ENCODE data around the gene C15orf62.
A peak's percentile ranks its signal among the peaks of the same experiment; 100 is the strongest.

The C15orf62 gene

DNA sequence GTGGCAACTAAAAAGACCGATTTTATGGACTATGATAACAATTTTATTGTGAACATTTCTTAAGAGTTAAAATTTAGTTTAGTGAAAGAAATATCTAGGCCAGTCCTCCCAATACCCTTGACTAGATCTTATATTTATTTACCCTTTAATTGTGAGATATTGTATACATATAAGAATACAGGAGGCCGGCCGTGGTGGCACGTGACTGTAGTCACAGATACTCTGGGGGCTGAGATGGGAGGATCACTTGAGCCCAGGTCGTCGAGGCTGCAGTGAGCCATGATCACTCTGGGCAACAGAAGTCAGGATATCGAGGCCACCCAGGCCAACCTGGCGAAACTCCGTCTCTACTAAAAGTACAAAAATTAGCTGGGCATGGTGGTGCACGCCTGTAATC is 14.0 kb upstream of the C15orf62 start:
- DNase-seq (ENCODE audit: low spot score) = no peak

DNA sequence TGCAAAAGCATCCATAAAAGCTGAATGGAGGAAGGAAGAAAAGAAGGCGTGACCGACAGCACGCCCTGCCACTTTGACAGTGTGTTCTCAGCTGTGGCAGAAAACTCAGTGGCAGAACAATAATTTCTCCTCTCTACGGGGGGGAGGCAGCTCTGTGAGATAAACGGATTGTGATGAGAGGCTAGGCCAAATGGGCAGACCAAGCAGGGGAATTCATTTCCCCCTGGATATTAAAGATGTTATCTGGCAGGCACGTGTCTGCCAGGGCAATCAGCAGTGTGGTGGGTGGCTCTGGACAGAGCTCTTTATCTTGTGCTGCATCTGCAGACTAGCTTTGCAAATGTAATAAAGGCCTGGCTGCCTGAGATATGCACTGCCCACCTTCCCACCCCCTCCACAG is 12.8 kb upstream of the C15orf62 start:
- DNase-seq (ENCODE audit: low spot score) = no peak

DNA sequence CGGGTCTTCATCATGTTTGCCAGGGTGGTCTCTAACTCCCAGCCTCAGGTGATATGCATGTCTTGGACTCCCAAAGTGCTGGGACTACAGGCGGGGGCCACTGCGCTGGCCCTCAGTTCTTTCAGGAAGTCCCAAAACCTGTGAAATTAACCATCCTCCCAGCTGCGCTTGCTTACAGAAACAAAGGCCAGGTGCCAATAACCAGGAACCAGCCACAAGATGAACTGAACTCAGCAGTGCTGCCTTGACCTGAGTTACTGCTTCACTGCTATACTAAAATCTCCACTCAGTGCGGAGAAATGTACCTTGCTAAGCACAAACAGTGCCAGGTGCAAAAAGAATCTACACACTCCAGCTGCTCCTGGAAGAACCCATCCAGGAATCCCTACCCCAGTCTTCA is 9.8 kb upstream of the C15orf62 start:
- no peak for DNase-seq (ENCODE audit: low spot score)

DNA sequence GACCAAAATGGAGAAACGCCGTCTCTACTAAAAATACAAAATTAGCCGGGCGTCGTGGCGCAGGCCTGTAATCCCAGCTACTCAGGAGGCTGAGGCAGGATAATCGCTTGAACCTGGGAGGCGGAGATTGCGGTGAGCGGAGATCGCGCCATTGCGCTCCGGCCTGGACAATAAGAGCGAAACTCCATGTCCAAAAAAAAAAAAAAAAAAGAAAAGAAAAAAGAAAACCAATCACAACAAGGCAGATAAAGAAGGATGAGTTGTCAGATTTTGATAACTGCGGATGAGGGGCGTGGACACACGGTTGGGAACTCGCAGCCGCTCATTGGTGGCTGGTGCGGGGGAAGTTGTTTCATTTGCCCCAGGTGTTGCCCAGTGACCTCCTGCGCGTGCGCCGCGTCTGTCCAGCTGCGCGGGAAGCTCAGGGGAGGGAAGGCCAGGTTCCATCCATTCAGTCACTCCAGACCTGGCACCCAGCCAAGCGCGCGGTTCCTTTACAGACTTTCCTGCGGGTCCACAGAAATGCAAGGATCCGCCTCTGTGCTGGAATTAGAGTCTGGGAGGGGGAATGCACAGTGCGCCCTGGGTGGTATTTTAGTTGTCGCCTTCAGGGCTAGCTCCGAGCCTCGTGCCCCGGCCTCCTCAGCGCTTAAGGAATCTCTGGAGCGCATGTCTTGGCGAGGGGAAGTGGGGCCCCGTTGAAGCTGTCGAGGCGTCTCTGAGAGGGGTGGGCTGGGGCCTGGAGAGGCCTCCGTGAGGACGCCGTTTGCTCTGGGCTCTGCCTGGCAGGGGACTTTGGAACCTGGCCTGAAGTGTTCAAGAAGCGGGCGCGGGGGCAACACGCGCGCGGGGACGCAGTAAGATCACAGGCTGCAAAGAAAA is 6.6 kb upstream of the C15orf62 start:
- DNase-seq (ENCODE audit: low spot score) = peak; percentile 26

DNA sequence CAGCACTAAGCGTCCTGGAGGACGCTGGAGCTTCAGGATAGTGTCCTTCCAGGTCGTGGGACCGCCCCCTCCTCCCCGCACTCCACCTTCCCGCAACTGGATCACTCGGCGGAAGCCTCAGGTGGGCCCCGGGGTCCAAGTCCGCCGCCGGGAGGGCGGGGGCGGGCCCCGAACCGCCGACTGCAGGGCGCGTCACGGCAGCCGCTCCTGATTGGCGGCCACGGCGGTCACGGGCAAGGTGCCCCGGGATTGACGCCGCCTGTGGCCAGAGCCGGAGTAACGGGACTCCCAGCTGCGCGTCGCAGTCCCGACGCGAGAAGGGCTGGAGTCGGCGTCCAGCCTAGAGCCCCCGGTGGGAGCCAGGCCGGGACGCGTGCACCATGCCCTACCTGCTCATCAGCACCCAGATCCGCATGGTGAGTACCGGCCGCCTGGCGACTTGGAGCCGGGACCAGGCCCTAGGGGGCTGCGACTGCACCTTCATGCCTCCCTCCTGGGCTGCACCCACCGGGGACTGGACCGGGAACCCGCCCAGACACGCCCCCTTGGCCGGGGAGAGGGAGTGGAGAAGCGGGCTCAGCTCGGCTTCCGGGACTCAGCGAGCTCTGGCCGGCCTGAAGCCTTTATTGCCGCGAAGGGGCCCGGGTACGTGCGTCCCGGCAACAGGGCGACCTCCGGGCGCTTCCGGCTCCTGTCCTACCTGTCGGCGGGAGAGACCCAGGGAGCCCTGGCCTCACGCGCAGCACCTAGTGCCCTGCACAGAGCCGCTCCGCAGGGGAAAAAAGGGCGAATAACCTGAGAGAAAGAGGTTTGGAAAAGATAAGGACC is 5.8 kb upstream of the C15orf62 start, which contains the start of gene GCHFR:
Gene GCHFR, plus strand, starts transcription at position 268 of the 828 bp plus-strand sequence. Its CDS starts 113 bp downstream, at position 381.
- DNase-seq (ENCODE audit: low spot score) = peak; percentile 80

DNA sequence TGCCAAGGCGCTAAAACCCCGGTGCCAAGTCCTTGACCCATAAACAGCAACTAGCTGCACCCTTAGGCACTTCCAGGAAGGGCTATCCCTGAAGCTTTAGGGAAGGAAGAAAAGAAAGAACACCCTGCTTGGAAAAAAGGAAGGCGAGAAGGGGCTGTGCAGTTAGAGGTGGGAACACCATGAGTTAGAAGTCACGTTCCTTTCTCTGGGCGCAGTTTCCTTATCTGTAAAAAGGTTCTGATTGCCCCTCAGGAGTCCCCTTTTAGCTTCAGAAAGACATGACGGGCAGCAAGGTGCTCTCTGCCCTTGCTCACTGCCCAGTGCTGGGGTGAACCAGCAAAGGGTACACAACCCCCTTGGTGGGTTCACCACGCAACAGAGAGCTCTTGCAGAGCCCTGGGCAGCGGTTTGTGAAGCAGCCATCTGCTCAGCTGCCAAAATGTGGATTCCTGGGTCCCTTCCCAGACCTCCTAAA is 5.1 kb upstream of the C15orf62 start:
- no peak for DNase-seq (ENCODE audit: low spot score)

DNA sequence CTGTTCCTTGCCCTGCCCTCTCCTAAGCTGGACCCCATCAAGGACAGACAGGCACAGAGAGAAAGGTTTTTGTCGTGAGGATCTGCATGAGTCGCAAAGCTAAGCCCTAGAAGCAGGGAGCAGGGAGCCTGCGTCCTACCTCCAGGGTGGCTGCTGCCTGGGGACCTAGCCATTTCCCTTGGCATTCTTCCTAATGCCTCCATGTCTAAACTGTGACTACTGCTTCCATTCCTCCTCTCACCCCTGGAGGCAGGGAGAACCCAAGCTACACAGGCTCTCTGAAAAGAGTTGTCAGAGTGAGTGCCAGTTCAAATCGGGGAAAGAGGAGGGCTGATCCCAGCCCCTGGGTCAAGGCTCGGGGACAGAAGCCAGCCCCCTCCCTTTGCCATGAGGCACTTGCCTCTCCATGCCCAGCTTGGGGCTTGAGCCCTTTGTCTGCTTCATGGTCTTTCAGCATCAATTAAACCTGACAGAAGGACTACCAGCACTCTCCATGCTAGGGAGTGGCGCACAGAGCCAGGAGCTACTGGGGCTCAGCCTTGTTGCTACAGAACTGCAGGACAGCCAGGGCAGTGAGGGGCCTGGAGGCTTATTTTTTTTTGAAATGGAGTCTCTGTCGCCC is 3.5 kb upstream of the C15orf62 start:
- peak; percentile 40 for DNase-seq (ENCODE audit: low spot score)

DNA sequence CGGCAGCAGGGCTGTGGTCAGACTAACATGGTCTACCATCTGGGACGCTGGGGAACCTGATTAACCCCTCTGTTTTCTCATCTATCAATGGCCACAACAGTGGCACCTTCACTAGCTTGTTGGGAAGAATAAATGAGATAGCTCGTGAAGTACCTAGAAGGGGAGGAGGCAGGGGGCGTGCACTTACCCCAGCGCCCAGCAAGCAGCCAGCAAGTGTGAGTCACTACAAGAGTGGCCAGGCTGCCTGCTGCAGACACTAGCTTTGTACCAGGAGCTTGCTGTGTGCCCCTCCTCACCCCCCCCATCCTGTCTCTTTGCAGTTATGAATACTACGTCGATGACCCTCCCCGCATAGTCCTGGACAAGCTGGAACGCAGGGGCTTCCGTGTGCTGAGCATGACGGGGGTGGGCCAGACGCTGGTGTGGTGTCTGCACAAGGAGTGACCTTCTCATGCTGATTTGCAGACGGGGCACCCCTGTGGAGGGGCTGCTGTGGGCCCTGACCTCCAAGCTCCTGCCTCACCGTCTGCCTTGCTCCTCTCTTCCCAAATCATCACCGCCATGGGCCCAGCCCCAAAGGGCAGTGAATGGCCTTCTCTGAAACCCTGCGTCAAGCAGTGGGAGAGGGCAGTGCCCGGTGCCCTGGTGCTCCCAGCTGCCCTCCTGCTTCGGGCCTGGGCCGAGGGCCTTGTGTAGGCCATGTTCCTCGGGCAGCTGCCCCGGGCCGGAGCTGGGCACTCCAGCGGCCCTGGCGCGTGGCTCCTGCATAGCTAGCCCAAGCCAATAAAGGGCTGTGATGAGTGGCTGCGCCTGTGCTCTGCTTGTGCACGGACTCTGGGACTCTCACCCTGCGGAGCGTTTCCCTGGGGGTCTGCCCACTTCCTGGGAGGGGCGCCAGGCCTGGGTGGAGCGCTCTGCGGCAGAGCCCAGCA is 2.6 kb upstream of the C15orf62 start:
- peak; percentile 29 for DNase-seq (ENCODE audit: low spot score)

DNA sequence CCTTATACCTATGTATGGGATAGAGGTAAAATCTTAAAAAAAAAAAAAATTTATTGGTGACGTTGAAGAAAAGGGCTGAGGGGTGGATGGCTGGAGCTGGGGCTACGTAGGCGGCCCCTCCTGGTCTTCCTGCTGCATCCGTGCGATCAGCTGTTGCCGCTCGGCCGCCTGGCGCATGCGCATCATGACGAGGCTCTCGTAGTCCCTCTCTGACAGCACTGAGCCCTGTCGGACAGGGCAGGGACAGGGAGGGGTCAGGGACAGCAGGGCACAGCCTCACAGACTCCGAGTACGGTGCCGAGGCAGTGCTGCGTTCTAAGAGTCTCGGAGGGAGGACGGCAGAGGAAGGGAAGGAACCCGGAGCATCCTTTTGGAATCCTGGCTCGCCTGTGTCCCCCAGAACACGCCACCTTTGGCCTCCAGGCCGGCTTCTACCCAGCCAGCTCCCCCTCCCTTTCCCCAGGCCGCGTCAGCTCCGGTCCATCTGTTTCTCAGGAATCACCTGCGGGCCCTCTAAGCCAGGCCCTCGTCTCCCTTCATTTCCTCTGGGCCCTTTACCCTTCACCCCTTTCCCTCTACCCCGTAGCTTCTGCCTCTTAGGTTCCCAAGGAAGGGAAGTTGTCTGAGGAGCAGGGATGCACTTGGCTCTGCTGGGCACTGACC is 1.8 kb upstream of the C15orf62 start:
- DNase-seq (ENCODE audit: low spot score) = no peak

DNA sequence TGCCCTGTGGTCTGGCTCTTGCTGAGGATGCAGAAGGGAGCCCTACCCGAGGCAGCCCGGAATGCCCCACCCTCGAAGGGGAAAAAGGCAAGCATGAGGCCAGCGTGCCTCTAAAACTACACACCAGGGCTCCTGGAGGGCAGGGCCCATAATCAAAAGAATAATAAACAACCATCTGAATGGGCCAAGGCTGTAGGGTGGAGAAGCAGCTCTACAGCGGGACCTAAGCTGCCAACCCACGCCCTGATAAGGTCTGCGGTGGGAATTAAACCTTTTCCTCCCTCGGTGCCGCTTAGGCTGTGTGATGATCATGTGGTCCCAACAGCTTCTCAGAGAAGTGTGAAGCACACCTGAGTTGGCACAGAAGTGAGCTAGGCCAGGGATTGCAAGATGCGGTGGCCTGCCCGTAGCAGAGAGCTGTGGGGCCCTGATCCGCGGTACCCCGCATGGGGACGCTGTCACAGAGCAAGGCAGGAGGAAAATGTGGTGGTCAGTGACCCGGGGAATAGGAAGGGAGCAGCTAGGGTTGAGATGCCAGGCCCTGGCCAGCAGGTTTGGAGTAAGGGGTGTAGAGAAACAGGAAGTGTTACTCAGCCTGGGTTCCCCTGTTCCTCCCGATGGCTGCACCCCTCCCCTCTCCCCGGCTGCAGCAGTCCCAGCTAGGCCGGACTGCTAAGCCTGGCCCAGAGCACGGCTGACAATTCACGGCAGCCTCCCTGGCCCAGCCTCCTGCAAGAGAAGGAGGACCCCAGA is 1.1 kb upstream of the C15orf62 start:
- DNase-seq (ENCODE audit: low spot score) = no peak

DNA sequence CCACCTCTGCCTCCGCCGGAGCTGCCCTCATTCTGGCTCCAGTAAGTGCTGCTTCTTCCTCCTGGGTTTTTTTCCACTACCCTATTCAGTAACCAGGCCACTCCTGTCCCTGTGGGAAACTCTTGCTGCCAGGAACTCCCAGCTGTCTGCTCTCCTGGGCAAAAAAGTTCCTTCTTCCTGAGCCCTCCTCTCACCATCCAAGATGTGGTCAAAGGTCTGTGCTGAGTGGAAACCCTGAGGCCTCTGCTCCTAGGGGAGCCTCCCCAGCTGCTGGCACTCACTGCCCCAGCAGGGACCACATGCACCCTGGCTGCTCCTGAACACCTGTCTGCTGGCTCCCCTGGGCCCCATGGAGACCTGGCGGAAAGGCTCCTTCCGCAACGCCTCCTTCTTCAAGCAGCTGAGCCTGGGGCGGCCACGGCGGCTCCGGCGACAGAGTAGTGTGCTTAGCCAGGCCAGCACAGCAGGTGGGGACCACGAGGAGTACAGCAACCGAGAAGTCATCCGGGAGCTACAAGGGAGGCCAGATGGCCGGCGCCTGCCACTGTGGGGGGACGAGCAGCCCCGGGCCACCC is 454 bp downstream of the C15orf62 start:
- no peak for DNase-seq (ENCODE audit: low spot score)

DNA sequence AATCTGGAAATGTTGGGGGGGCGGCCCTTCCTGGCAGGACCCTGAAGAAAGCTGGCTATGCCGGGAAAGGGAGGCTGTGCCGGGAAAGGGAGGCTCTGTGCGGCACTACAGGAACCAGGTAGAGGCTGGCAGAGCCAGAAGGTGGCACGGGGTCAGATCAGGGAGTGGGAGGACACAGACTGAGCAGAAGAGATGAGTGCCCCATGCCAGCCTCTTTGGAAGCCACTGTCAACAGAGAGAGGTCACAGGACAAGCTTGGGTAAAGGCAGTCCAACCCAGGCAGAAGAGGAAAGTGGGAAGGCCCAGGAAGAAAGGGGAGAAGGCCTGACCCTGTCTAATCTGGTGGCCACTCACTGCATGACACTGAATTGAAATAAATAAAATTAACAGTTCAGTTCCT is 1.5 kb downstream of the C15orf62 start:
- no peak for DNase-seq (ENCODE audit: low spot score)

DNA sequence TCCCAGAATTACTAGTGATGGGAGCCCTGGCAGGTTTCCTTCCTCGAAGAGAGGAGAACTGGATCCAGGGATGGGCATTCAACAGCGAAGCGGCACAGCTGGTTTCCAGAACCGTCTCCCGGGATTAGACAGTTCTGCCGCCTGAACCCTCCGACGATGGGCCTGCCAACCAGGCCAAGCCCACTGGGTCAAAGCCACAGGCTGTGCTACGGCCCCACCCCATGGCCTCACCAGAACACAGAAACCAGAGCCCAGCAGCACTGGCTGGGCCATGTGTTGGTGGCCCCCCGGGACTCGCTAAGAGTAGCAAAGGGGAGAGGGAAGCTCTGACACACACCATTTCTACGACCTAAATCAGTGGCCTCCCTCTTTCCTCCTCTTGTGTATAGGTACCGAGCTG is 2.2 kb downstream of the C15orf62 start:
- DNase-seq (ENCODE audit: low spot score) = no peak

DNA sequence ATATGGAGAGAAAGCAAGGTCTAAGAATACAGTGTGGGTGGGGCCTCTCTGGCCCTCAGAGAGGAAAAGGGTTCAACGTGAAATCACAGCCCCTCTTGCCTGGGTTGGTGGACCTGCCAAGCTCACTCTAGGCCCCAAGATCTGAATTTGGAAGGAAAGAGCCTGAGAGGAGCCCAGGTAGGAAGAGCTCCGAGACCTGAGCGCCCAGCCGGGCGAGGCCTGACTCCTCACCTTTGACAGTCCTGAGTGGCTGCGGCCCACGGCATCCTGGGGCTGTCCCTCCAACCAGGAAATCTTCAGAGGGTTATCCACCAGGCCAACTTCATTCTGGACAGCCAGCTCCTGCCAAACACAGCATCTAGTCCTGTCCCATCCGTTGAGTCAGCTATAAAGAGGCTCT is 3.7 kb downstream of the C15orf62 start:
- no peak for DNase-seq (ENCODE audit: low spot score)

DNA sequence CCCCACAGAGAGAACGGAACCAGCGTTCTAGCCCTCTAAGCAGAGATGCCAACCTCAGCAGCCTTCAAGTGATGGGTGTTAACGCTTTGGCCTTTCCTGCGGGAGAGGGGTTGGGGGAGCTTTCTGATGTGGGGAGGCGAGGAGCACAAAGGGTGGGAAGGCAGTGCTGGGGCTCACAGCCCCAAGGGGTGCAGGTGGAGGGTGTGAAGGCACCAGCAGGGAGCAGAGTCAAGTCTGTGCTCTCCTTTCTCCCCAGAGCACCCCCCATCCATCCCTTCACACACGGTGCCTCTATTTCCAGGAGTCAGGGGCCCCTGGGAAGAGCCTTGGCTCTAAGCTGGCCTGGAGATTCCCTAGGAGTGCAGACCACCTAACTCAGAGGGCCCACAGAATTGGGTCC is 4.1 kb downstream of the C15orf62 start:
- DNase-seq (ENCODE audit: low spot score) = no peak

DNA sequence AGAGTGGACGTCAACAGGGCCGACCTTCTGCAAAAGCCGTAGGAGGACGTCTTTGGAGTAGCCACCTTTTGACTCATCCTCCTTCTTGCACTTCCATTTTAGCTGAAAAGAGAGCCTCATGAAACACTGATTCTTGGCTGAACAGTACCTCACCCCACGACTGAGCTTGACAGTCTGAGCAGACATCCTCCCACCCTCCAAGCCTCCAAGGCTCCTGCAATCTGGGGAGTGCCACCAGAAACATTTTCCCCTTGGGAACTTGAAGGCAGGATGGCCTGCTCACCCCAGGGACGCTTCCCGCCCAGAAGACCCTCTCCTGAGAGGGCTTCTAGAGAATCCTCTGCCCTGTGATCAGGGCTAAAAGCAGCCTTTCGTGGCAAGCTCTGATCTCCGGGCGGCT is 5.2 kb downstream of the C15orf62 start:
- no peak for DNase-seq (ENCODE audit: low spot score)

DNA sequence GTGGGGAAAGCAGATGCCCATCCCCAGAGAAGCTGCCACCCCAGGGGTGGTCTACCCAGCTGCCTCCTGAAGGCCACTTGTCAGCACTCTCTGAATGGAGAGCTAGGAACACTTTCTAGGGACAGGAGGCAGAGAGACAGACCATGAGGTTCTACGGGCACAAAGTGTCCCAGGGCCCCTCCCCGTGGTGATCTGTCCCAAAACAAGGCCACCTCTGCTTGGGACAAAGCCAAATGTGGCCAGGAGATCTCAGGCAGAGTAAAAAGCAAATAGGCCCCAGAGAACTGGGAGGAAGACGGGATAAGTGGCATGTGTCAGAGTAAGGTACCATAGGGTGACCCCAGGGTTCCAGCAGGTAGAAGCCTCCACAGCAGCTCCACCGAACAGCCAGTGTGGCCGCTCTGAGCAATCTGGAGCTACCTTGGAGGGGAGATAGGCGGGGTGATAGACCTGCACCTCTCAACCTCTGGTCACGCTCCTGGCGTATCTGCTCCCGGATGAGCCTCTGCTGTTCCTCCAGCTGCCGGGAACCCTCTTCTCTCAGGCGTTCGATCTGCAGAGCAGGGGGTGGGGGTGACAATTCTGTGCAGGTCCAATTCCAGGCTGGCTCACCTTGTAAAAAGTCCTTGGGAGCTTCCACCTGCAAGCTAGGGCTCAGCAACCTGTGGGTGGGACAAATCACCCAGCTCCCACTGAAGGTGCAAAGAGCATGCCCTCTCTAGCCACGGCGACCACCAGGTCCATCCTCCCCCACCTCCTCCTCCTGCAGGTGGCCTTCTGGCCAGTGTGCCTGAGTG is 6.2 kb downstream of the C15orf62 start:
- no peak for DNase-seq (ENCODE audit: low spot score)

DNA sequence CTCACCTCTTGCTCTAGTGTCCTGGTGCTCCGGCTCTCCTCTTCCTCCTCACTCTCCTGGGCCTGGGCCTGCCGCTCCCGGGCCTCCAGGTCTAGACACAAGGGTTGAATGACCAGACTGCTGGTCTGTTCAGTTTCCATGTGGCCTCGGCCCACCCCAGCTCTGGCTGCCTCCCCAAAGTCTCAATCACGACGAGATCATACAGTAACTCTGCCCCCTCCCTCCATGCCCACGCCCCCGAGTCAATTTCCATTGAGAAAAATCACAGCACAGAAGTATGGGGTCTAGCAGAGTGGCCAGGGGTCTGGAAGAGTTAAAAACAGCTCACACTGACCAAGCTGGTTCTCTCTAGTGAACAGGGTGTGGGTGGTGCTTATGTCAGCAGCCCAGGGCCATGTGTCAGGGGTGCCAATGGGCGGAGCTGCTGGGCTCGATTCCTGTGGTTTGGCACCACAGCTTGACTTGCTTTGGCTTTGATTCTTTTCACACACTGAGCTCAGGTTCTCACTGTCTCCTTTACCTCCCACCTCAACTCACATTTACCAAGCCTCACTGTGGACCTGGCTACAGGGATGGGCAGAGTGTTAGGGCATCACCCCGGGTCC is 6.9 kb downstream of the C15orf62 start:
- peak; percentile 92 for DNase-seq (ENCODE audit: low spot score)

All from AG08395 (cell line).